T1000 (cell line): ENCODE measurements around the gene TMC5.
"Not testable (repeated sequence)": the region's sequence is repeated elsewhere in the genome, so short reads cannot be mapped to it uniquely, and the experiment has no call there.

Experiments
- DNase-seq: peaks from one replicate; lab custom pipeline; 2025; ENCODE audit warnings: mixed read lengths; lab: John Stamatoyannopoulos, UW

Gene TMC5

GRCh38 chr16:19417640-19418039 lies at the start of gene TMC5:
Gene TMC5, plus strand, starts transcription at chr16:19417883. Its CDS starts 22,156 bp downstream, at chr16:19440039.
- no peak for DNase-seq

GRCh38 chr16:19372541-19372940 lies 45.1 kb upstream of the TMC5 start:
- not testable (repeated sequence) for DNase-seq

- no peak for DNase-seq
Observed at GRCh38 chr16:19374402-19374801, 43.3 kb upstream of the TMC5 start.

- DNase-seq: no peak
Observed at GRCh38 chr16:19375561-19376158, 42.0 kb upstream of the TMC5 start.

- DNase-seq: no peak
Observed at GRCh38 chr16:19377864-19378263, 39.8 kb upstream of the TMC5 start.

- no peak for DNase-seq
Observed at GRCh38 chr16:19378511-19378910, 39.2 kb upstream of the TMC5 start.

- no peak for DNase-seq
Observed at GRCh38 chr16:19379838-19380237, 37.8 kb upstream of the TMC5 start.

- no peak for DNase-seq
Observed at GRCh38 chr16:19380328-19380727, 37.4 kb upstream of the TMC5 start.

GRCh38 chr16:19382084-19382801 lies 35.4 kb upstream of the TMC5 start:
- DNase-seq: no peak

GRCh38 chr16:19382887-19383816 lies 34.5 kb upstream of the TMC5 start:
- no peak for DNase-seq

- DNase-seq: no peak
Observed at GRCh38 chr16:19384656-19385055, 33.0 kb upstream of the TMC5 start.

GRCh38 chr16:19386525-19386924 lies 31.2 kb upstream of the TMC5 start:
- no peak for DNase-seq

GRCh38 chr16:19389246-19389645 lies 28.4 kb upstream of the TMC5 start:
- no peak for DNase-seq

- not testable (repeated sequence) for DNase-seq
Observed at GRCh38 chr16:19391185-19391776, 26.4 kb upstream of the TMC5 start.

GRCh38 chr16:19392352-19392751 lies 25.3 kb upstream of the TMC5 start:
- no peak for DNase-seq

- no peak for DNase-seq
Observed at GRCh38 chr16:19393226-19394111, 24.2 kb upstream of the TMC5 start.

GRCh38 chr16:19395646-19396267 lies 21.9 kb upstream of the TMC5 start:
- not testable (repeated sequence) for DNase-seq

GRCh38 chr16:19396555-19397011 lies 21.1 kb upstream of the TMC5 start:
- no peak for DNase-seq

- DNase-seq: not testable (repeated sequence)
Observed at GRCh38 chr16:19397373-19397772, 20.3 kb upstream of the TMC5 start.

- no peak for DNase-seq
Observed at GRCh38 chr16:19400711-19401110, 17.0 kb upstream of the TMC5 start.
